UCSD-AML1 (cell line): Measurements from ENCODE around the gene PRR22.

Source experiments
- DNase-seq: peaks from one replicate; lab custom pipeline; 2025; ENCODE audit not compliant: unreplicated experiment; lab: John Stamatoyannopoulos, UW

The PRR22 gene

DNA sequence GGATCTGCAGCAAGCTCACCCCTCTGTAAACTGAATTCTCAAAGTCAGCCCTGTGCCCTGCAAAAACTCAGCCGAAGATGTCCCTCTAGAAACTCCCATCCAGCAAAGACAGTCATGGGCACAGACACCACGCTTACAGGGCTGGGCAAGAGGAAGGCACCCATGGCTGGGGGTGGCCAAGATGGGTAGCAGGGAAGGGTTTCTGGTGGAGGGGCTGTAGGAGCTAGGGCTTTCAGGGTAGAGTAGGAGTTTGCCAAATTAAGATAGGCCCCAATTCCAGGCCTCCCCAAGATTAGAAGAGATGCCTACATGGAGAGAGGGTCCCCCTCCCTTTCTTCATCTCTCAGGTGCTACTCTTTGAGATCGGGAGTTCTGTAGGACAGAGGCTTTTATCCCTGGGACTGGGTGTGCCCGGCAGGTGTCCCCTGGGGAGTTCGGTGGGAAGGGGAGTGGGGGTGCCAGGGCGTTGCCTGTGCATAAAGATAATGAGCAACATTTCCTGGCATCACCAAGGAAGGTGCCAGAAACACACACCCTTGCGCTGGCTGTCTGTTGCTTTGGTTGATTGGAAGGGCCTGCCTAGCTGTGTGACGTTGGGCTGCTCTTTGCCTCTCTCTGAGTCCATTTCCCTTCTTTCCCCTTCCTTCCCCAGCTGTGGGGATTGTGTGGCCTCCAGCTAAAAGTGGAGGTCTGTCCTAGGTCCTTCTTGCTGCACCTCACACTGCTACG, 29.7 kb upstream of the PRR22 start:
- DNase-seq: no peak

DNA sequence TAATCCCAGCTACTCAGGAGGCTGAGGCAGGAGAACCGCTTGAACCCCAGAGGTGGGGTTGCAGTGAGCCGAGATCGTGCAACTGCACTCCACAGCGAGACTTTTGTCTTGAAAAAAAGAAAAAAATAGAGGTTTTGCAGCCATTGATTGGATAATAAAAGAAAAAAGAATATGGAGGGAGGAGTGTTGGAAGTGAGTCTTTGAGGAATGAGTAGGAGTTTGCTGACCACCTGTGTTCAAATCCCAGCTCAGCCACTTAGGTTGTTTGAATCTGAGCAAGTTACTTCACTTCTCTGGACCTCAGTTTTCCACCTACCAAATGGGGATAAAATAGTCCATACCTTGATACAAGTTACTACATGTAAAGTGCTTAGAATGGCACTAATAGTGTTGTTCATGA, 26.6 kb upstream of the PRR22 start:
- DNase-seq: no peak

- DNase-seq: no peak
These were observed 24.9 kb upstream of the PRR22 start for GRCh38 chr19:5809469-5809868.

DNA sequence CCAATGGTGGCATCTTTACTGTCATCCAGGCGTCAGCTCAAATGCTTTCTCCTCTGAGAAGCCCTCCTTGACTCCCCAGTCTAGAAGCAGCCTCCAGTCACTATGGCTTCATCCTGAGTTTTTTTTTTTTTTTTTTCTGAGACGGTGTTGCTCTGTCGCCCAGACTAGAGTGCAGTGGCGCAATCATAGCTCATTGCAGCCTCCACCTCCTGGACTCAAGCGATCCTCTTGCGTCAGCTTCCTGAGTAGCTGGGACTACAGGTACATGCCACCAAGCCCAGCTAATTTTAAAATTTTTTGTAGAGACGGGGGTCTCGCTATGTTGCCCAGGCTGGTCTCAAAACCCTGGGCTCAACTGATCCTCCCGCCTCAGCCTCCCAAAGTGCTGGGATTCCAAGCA, 24.5 kb upstream of the PRR22 start:
- DNase-seq: no peak

- DNase-seq: no peak
These were observed 23.7 kb upstream of the PRR22 start for GRCh38 chr19:5808120-5808816.

DNA sequence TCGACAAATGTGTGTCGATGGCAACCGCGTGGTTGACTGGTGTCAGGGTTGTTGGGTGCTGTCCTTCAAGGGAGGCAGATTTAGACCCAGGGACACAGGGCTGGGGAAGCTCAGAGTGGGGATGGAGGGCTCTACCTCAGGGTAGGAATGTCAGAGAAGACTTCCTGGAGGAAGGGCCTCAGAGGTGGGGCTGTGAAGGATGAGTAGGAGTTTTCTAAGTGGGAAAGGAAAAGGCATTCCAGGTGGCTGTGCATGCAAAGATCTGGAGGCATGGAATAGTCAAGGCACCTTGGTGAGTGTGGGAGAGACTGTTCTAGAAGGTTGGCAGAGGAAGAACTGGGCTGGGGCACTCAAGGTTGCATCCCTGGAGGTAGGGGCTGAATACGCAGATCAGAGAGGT, 22.4 kb upstream of the PRR22 start:
- no peak for DNase-seq

DNA sequence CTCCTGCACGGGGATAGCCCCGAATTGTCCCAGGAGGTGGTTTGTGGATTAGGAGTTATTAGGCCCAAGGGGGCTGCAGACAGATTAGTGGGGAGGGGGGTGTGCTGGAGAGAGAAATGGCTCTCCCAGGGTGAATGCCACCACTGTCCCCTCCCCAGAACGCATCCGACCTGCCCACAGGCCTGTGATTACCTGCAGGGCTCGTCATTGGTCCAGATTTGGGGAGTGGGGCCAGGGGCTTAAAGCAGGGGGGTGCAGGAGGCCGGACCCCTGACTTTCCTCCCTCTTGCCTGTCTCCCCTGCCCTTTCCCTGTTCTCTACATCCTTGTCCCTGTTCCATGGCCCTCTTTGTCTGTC, 21.6 kb upstream of the PRR22 start:
- no peak for DNase-seq

DNA sequence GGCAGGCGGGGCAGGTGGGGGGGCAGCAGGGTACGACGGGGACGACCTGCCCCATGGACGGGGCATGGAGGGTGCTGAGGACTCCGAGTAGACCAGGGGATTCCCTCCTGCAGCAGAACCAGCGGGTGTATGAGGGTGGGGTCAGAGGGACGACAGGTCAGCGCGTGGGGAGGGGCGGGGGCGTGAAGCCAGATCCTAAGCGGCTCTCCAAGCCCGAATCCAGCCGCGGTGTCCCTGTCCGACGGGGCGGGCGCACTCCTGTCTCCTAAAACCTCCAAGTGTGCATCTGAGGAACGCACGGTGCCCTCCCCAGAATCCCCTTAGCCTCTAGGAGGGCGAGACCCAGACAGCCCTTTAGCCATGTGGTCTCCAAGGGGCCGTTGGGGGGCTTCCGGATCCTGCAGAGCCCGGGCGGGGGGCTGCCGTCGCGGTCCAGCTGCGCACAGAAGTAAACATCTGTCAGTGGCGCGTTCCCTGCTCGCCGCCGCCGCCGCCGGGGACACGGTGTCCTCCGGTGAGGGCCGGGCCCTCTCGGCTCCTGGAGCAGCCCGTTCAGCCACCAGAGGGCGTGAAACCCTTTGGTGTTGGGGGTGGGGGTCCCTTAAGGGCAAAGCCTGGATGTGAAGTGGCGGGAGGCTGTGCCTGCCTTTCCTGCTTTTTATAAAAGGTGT, 21.1 kb upstream of the PRR22 start:
- peak; percentile 69 for DNase-seq

- no peak for DNase-seq
These were observed 20.2 kb upstream of the PRR22 start, which contains the start of gene NRTN for GRCh38 chr19:5804516-5805461. TSS of gene NRTN (plus strand) at chr19:5805067. CDS start at chr19:5824166, 19,099 bp downstream.

DNA sequence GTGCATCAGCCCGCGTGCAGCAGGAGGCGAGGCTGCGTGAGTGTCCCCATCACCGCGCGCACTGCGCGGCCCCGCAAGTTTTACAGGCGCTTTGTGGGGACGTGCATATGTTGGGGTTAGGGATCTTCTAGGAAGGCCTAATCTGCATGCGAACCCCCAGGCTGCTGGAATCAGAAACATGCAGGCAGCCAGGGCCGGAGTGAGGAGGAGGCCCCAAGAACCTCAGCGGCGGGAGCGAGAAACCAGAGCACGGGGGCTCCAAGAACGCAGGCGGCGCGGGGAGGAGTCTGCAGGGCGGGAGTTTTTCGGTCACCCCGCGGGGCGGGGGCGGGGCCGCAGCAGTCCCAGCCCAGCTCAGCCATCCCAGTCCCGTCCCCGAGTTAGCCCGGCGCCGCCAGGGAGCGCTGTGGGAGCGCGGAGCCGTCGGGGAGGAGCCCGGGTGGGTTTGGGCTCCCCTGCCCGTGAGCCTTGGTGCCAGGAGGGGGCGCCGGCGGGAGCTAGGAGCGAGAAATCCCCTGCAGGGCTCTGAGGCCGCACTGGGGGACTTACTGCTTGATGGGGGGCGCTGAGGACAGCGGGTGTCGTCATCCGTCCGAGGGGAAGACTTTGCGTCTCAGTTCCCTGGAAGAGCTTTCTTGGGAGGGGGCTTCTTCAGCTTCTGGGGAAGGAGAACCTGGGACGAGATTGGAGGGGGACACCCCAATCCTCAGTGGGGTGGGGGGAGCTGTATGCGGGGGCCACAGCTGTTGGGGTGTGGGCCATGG, 19.4 kb upstream of the PRR22 start:
- DNase-seq: peak; percentile 94

- no peak for DNase-seq
These were observed 18.9 kb upstream of the PRR22 start for GRCh38 chr19:5803441-5803751.

- DNase-seq: no peak
These were observed 17.5 kb upstream of the PRR22 start for GRCh38 chr19:5801796-5802619.

GRCh38 chr19:5800361-5801270, 16.1 kb upstream of the PRR22 start:
- no peak for DNase-seq

- DNase-seq: peak; percentile 76
These were observed 15.0 kb upstream of the PRR22 start for GRCh38 chr19:5799247-5800241.

GRCh38 chr19:5798244-5798643, 13.7 kb upstream of the PRR22 start:
- no peak for DNase-seq

DNA sequence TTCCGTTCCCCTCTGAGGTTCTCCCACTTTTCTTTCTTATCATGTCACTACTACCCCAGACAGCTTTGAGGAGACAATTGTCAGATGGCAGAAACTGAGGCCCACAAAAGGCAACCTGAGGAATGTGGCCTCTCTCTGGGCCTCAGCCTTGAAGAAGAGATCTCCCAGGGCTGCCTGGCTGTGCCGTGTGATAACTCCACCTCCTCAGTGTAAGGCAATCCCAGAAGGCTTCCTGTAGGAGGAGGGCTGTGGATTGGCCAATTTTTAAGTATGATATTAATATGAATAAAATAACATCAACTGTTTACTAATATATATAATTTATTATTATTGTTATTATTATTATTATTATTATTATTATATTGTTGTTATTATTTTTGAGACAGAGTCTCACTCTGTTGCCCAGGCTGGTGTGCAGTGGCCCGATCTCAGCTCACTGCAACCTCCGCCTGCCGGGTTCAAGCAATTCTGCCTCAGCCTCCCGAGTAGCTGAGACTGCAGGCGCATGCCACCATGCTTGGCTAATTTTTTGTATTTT, 10.9 kb upstream of the PRR22 start:
- DNase-seq: no peak

DNA sequence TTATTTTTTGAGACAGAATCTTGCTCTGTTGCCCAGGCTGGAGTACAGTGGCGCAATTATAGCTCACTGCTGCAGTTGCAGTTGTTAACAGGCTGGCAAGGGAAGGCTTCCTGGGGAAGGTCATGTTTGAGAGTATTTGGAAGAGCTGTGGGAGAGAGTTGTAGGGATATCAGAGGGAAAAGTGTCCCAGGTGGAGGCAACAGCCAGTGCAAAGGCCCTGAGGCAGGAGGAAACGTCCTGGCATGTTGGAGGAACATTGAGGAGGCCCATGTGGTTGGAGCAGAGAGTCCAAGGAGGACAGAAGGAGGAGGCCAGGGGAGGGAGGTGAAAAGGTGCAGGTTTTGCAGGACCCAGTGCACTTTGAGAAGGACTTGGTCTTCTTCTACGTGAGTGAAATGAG, 8.6 kb upstream of the PRR22 start:
- no peak for DNase-seq
